Measurements from ENCODE around the gene ALG1.
"Not testable (repeated sequence)": the region's sequence is repeated elsewhere in the genome, so short reads cannot be mapped to it uniquely, and the experiment has no call there.

DNA sequence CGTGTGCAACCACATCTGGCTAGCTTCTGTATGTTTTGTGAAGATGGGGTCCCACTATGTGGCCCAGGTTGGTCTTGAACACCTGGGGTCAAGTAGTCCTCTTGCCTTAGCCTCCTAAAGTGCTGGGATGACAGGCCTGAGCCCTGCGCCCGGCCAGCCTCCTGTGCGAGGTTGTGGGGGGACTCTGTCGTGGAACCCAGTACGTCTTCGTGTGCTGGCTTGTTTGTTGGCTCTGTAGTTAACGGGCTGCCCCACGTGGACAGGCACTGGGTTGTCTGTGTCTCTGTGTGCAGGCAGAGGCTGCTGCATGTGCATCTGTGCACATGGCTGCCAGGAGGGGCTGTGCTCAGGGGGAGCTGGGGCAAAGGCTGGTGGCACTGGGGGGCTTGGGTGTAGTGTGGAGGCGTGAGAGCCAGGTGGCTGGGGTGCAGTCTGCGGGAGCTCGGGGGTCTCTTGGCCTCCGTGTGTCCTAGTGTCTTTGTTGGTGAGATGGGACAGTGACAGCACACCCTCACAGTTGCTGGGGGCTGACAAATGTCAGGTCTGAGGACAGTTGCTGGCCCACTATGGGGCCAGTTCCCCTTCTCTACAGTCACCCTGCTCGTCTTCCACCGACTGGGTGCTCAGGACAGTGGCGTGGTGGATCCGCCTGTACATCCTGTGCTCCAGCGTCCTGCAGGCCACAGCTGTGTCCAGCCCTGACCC, 16.6 kb downstream of the ALG1 start:
- TF ChIP-seq, protein P1, sequence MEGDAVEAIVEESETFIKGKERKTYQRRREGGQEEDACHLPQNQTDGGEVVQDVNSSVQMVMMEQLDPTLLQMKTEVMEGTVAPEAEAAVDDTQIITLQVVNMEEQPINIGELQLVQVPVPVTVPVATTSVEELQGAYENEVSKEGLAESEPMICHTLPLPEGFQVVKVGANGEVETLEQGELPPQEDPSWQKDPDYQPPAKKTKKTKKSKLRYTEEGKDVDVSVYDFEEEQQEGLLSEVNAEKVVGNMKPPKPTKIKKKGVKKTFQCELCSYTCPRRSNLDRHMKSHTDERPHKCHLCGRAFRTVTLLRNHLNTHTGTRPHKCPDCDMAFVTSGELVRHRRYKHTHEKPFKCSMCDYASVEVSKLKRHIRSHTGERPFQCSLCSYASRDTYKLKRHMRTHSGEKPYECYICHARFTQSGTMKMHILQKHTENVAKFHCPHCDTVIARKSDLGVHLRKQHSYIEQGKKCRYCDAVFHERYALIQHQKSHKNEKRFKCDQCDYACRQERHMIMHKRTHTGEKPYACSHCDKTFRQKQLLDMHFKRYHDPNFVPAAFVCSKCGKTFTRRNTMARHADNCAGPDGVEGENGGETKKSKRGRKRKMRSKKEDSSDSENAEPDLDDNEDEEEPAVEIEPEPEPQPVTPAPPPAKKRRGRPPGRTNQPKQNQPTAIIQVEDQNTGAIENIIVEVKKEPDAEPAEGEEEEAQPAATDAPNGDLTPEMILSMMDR (IDR thresholded peaks at IDR 0.05; ENCODE audit: poor library complexity, severe bottlenecking), result not testable (repeated sequence)
- TF ChIP-seq SMC3 (conservative IDR thresholded peaks at IDR 0.05; ENCODE audit: poor library complexity); TAF1 (IDR thresholded peaks at IDR 0.05; ENCODE audit: low read depth); POLR2AphosphoS5 (IDR thresholded peaks at IDR 0.05); MXI1 (conservative IDR thresholded peaks at IDR 0.05; ENCODE audit: poor library complexity, severe bottlenecking); EZH2 (IDR thresholded peaks at IDR 0.05; ENCODE audit: borderline replicate concordance, insufficient read depth, low read length, poor library complexity, severe bottlenecking): not testable (repeated sequence)

Data from neural cell (in vitro differentiated cells).